Activated T-cell treated with anti-CD3 and anti-CD28 coated beads for 4 hours (primary cell): ENCODE measurements around the gene SLC16A4.
"Not testable (repeated sequence)": the region's sequence is repeated elsewhere in the genome, so short reads cannot be mapped to it uniquely, and the experiment has no call there.

ENCODE experiments used
- DNase-seq: peaks from one replicate; pipeline ENCODE4 v3.0.0-alpha.2; 2020

Gene SLC16A4

DNA sequence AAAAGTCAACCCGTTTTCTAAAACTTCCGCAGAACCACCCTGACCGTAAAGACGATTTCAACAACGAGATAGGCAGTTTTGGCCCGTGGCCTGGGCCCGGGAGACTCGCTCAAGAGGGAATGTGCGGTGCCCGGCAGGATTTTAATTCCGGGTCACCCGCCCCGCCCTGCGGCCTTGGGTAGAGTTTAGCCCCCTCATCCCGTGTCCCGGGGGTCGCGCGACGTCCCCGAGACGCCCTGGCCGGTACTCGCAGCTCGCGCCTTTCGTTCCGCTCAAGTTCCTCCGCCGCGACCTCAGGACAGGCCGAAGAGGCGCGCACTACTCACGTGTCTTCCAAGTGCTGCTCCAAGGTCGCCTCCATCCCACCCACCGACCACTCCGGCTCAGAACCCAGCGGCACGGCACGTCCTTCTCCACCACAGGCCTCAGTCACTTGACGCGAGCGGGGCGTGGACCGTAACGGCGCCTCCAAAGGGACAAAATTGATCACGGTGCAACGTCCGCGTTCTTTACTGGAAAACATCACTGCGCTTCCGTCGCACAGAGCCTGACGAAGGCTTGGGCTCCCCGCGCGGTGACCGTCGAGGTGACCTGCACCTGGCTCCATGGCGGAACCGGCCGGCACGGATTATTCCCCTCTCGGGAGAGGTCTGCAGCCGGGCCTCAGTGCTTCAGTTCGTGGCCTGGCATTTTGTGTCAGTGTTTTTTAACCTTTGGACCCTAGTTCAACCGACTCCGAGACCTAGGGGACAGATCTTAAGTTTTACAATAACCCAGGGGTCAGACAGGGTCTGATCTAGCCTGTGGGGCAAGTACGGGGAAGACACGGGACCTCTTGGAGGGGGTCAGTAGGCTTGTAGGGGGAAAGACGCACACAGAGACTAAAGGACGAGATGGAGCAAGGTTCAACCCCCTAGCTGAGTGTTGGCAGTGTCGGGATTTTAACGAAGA is 16.7 kb upstream of the SLC16A4 start, which contains the start of gene LAMTOR5:
Gene LAMTOR5, minus strand, starts transcription at position 435 of the 951 bp plus-strand sequence. Its CDS starts 74 bp downstream, at position 361.
- DNase-seq, result peak; percentile 89

DNA sequence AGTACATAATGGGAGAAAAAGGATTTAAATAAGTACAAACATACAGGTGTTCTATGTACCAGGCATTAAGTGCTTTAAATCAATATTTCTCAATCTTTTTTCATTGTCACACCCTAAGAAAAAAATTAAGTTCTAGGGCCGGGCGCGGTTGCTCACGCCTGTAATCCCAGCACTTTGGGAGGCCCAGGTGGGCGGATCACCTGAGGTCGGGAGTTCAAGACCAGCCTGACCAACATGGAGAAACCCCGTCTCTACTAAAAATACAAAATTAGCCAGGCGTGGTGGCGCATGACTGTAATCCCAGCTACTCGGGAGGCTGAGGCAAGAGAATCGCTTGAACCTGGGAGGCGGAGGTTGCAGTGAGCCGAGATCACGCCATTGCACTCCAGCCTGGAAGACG is 15.6 kb upstream of the SLC16A4 start:
- not testable (repeated sequence) for DNase-seq

DNA sequence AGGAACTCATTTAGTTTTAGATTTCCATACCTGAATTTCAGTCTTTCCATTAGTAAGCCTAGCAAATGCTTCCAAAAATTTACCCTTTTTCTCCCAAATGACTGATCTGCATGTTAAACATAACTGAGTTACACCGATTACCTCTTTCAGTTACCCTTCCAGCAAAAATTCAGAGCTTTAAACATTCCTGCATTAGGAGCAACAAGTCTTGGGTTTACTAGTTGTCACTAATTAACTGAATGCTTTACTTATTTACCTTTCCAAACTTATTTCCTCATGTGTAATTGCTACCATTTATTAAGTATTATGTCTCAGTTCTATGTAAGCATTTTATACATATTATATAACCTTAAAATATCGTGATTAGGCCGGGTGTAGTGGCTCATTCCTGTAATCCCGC is 13.6 kb upstream of the SLC16A4 start:
- no peak for DNase-seq

DNA sequence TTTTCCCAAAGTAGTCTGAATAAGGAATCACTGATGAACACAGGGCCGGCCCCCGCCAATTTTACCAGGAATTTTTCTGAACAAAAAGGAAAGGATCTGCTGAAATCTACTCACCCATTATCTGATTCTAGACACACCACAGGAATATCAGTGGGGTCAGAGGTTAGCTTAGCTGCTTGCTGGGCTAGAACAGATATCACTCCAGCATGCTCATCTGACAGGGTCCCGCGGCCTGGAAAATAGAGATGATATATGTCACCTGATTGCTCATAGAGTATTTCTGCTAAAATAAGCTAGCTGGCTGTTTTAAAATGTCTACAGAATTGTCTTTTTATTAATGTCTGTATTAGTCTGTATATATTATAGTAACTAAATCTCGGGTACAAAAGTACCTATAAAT is 13.0 kb upstream of the SLC16A4 start:
- DNase-seq, result no peak

DNA sequence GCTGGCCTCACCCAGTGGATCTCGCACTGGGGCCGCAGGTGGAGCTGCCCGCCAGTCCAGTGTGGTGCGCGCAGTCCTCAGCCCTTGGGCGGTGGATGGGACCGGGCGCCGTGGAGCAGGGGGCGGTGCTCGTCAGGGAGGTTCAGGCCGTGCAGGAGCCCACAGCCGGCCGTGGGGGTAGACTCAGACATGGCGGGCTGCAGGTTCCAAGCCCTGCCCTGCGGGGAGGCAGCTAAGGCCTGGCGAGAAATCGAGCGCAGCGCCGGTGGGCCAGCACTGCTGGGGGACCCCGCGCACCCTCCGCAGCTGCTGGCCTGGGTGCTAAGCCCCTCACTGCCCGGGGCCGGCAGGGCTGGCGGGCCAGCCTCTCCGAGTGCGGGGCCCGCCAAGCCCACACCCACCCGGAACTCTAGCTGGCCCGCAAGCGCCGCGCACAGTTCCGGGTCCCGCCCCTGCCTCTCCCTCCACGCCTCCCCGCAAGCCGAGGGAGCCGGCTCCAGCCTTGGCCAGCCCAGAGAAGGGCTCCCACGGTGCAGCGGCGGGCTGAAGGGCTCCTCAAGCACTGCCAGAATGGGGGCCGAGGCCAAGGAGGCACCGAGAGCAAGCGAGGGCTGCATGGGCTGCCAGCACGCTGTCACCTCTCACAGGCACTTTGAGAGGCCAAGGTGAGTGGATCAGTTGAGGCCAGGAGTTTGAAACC is 5.6 kb upstream of the SLC16A4 start:
- not testable (repeated sequence) for DNase-seq

DNA sequence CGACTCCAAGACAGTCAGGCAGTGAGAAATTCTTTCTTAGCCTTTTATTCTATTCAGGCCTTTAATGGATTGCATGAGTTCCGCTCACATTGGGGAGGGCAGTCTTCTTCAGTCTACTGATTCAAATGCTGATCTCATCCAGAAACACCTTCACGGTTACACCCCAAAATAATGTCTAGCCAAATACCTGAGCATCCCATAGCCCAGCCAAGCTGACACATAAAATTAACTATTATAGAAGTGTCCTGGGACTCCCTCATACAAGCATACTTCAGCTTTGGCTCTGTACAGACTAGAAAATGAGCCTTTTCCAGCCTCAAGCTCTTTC is 3.6 kb upstream of the SLC16A4 start:
- no peak for DNase-seq

DNA sequence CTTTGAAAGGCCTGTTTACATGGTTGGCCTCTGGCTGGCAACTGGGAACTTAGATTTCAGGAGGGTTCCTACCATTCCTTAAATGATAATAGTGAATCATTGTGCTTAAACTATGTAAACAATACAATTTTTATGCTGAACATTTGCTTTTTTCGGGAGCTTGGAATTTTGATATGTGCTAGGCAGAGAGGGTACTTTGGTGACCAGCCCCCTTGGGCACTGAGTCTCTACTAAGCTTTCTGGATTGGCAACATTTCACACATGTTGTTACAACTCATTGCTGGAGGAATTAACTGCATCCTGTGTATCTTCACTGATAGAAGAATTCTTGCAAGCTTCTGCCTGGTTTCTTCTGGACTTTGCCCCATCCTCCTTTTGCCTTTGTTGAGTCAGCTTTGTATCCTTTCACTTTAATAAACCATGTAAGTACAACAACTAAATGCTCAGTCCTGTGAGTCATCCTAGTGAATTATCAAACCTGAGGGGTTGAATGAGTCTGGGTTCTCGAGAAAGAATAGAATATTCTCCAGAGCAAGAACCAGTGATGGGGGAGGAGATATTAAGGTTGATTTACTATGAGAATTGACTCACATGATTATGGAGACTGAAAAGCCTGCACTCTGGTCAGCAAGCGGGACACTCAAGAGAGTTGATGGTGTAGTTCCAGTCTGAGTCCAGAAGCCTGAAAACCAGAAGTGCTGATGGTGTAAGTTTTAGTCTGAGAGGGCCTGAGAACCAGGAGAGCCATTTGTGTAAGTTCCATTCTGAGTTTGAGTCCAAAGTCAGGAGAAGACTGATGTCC is 3.1 kb upstream of the SLC16A4 start:
- no peak for DNase-seq

DNA sequence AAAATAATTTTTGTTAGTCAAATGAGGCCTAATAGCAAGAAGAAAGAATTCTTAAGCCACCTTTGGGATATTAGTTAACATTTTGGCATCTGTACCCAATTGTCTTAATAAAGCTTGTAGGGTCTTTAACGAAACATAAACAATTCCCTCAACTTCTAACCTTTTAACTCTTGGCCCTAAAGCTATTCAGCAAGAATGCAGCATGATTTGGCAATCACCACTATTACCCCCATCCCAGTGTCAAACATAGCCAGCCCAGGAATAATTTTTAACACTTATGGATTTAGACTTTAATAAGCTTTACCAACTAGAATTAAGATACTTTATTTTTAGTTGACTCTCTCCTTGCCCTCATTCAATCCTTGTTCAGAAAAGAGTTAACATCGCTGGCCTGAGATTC is 2.5 kb upstream of the SLC16A4 start:
- no peak for DNase-seq

DNA sequence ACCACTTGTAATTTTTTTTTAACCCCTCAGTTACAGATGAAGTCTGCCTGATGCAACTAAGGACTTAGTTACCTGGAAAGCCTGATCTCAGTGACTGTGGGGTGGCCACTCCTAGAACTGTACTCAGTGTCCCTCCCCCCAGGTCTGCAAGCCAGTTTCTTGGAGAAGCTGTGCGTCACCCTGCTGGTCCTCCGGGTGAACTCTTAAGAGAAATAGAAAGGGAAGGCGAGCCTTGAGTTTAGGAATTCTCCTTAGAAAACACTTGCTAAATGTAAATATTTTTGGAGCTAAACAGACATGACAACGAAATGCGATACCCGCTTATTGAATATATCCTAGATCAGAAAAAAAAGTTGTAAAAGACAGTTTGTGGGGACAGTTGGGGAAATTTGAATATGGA is 730 bp downstream of the SLC16A4 start:
- no peak for DNase-seq

DNA sequence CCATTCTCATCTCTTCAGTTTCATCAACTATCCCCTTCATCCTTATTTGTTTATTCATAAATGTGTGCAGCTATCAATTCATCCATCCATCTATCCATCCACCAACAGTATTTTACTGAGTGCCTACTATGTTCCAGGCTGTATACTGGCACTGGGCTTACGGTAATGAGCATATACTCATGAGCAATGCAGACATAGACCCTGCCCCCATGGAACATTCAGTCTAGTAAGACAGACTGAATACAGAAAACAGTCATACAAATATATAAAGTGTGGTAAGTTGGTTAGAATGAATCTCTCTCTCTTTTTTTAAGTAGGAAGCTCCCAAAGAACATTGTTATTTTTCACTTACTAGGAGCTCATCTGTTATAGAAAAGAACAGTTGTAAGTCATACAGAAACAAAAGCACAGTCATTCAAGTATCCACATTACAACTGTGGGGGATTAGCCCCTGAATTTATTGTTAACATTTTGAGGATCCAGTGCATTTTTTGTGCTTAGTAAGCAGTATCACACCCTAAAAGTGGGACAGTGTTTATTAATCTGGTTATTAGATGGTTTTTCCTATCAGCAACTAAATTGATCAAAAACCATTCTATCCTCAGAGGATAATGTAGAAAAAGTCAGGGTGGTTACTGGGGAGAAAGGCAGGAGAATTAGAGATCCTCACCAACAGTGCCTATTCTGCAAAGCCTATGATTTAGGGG is 3.6 kb downstream of the SLC16A4 start:
- DNase-seq, result no peak

DNA sequence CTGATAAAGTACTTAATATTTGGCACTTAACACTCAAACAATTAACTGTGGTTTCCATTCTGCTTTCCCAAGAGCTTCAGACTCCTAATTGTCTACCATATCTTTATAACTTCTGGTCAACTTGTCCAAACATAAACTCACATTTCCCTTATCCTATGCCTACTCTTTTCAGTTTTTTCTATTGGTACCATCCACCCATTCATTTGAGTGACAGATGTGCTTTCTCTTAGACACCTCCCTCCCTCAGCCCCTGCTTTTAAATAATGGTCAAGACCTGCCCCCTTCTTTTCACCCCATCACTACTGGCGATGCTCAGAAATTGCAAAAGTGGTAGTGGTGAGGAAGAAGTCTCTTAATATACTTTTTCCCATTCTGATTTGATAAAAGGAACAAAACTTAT is 5.5 kb downstream of the SLC16A4 start:
- DNase-seq, result no peak

DNA sequence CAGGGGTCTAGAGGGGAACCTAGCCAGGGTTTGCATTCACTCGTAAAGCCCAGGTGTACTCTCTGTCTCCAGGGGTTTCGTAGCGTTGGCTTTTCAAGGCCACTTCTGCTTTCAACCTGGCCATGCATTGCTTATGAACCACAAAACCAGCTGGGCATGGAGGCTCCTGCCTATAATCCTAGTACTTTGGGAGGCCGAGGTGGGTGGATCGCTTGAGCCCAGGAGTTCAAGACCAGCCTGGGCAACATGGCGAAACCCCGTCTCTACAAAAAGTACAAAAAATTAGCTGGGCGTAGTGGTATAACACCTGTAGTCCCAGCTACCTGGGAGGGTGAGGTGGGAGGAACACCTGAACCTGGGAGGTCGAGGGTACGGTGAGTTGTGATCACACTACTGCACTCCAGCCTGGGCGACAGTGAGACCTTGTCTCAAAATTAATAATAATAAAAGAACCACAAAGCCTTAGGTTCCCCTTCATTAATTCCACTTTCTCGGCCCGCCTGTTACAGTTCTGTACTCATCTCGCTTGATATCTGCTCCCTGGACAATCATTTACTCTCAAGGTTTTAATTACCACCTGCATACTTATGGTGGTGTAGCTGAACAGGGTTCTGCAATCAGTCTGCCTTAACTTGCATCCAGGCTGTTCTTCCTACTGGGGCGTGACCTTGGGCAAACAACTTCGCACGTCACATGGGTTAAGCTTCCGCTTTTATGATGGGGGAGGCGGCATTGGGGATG is 6.1 kb downstream of the SLC16A4 start:
- no peak for DNase-seq

DNA sequence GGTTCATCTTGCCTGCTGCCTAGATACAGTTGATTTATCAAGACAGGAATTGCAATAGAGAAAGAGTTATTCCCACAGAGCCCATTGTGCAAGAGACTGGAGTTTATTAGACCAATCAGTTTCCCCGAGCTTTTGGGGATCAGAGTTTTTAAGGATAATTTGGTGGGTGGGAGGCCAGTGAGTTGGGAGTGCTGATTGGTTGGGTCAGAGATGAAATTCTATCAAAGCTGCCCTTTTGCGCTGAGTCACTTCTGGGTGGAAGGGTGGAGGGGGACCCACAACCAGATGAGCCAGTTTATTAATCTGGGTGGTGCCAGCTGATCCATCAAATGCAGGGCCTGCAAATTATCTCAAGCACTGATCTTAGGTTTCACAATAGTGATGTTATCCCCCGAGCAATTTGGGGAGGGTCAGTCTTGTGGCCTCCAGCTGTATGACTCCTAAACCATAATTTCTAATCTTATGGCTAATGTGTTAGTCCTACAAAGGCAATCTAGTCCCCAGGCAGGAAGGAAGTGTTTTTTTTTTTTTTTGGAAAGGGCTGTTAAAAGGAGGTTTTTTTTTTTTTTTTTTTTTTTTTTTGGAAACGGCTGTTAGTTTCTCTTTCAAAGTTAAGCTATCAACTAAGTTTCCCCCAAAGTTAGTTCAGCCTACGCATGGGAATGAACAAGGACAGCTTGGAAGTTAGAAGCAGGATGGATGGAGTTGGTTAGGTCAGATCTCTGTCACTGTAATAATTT is 7.4 kb downstream of the SLC16A4 start:
- DNase-seq, result no peak

DNA sequence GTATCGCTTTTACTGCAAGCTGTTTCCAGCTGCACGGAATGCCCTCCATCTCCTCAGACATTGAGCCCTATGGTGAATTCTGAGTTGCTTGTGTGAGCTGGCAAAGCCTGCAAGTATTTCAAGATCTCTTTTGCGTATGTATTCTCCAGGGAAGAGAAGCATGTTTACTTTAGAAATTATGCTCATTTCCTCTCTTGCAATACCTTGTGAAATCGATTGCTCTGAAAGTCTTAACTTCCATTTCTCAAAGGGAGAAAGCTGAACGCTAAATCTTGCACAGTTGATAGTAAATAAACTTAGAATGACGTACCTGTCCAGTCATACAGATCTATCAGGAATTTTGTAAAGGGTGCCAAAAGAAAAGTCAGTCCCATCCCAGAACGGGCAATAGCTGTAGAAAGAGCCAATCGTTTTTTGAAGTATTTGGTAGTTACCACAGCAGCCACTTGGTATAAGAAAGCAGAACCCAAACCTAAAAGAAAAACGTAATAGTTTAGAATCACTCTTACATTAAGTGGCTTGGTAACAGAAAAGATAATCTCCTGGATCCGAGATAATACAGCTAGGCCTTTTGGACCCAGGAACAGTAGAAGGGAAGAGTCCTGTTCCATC is 10.0 kb downstream of the SLC16A4 start:
- no peak for DNase-seq

DNA sequence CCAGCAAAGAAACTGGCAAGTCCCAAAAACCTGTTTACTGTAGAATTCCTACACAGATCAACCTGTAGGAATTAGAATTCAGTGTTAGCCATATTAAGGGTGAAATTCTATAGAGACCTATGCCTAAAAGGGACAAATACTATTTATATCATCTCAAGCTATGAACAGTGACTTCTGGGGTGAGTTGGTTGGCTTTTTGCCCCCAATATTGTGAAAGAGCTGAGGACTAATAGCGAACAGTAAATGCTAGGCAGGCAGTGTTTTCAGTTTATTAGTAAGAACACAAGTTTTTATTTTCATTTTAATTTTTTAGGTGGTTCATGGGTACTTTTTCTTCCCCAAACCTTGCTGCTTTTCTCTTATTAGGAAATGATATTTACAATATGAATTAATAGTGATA is 15.3 kb downstream of the SLC16A4 start:
- no peak for DNase-seq

DNA sequence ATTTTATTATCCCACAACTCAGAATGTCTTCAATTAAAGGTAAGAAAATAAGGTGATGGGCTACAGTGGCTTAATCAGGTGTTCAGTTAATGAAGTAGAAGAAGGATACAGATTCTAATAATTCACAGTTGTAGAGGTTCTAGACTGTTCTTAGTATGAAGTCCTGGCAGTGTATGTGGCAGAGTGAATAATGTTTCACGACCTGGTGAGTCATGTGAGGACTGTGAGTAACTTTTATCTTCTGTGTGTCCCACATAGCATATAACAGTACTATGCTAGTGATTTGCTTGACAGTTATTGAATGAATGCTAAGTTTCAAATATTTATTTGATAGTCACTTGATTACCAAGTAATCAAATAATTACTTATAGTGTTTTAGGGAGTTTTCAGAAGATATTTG is 20.0 kb downstream of the SLC16A4 start:
- DNase-seq, result no peak

DNA sequence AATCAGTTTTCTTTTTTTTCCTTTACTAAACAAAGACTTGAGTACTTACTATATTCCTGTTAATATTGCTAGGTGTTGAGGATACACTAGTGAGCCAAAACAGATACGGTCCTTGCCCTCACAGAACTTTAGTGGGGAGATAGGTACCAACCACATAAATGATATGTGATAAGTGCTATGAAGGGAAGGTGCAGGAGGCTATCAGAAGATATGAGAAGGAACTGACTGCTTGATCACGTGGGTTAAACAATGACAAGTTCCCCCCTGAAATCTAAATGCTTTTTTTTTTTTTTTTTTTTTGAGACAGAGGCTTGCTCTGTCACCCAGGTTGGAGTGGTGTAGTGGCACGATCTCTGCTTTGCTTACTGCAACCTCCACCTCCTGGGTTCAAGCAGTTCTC is 26.6 kb downstream of the SLC16A4 start:
- DNase-seq, result no peak

DNA sequence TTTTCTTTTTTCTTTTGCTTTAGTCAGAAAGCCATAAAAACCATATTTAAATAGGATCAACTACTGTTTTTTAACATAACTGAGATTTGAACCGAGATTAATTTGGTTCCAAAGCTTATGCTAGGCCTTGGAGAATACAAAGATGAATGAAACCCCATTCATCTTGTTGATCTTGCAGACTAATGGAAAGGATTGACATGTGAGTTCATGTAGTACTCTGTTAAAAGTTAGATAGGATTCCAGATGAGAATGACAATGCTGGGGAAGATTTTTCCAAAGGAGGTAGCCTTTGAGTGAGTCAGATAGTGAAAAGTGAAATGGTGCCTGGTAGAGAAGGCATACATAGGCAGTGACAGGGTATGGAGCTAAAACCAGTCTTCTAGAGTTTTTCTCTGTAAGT is 29.0 kb downstream of the SLC16A4 start:
- DNase-seq, result no peak

DNA sequence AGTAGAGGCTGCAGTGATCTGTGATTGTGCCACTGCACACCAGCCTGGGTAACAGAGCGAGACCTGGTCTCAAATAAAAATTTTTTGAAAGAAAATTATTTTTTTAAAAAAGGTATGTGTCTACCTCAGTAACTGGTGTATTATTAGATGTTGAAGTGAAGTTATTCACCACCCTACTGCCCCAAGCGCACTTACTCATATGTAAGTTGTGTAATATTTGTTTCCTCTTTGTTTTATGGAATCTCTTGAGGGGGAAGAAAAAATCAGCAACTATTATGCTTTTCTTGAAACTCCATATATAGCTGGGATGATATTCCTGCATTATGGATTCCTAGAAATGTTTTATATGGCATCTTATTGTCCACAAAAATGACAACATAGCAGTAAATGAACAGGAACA is 30.4 kb downstream of the SLC16A4 start:
- DNase-seq, result no peak

DNA sequence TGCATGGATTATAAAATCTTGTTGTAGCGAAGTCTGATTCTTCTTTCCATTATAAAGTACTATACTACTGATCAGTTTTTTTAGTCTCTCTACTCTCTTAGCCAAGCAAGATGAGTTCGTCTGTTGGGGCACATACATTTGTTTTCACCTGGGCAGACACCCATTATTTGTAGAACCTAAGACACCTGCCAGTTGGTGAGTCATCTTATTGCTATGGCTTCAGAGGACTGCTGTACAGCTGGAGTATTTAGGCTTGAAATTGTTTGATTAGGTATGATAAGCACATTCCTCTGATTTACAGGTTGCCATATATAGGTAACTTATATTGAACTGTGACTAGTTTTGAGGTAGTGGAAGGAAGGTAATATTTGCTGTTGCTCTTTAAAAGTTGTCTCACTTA is 34.4 kb downstream of the SLC16A4 start:
- DNase-seq, result no peak

DNA sequence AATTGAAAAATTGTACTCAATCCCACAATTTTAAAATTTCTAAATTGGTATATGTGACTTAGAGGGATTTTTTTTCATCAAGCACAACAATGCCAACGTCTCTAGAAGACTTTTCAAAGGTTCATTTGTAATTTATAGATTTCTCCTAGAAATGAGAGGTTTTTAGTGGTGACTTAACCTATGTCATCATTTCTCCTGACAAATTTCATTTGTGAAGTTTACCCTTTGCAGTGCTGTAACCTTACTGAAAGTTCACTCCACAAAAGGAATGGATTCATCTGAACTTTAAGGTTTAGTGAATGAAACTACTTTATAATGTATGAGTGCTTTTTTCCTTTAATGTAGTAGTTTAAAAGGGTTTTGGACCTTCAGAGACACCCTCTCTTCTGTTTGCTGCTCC is 35.5 kb downstream of the SLC16A4 start:
- DNase-seq, result no peak
